Endodermal cell (in vitro differentiated cells): ENCODE results near the gene KRT6B. TPM values are rescaled to one million over a fixed set of nuclear protein-coding genes. Genes with fewer than 3 reads are reported as not detected.
A peak's percentile ranks its signal among the peaks of the same experiment; 100 is the strongest.

Experiments
- DNase-seq: peaks from one replicate; pipeline ENCODE4 v3.0.0-alpha.2; 2017
- H3K27ac ChIP-seq: 2 replicates; pipeline ENCODE4 v1.5.1; 2013; ENCODE audit warnings: mild to moderate bottlenecking, low read depth, low read length, moderate library complexity
- H3K27me3 ChIP-seq: 2 replicates; pipeline ENCODE4 v1.6.1; 2013; ENCODE audit warnings: mild to moderate bottlenecking, low read length, moderate library complexity; ENCODE audit not compliant: insufficient read depth, control insufficient read depth, poor library complexity, severe bottlenecking
- H3K36me3 ChIP-seq: 2 replicates; pipeline ENCODE4 v1.7.0; 2013; ENCODE audit warnings: mild to moderate bottlenecking, low read length, moderate library complexity; ENCODE audit not compliant: control insufficient read depth, insufficient read depth
- H3K4me1 ChIP-seq: one replicate; pipeline ENCODE4 v1.7.0; 2013; ENCODE audit warnings: low read length; ENCODE audit not compliant: control insufficient read depth, insufficient read depth
- H3K4me3 ChIP-seq: 2 replicates; pipeline ENCODE4 v1.5.1; 2013; ENCODE audit warnings: mild to moderate bottlenecking, low read length, moderate library complexity
- H3K9ac ChIP-seq: 2 replicates; pipeline ENCODE4 v1.6.1; 2013; ENCODE audit warnings: mild to moderate bottlenecking, low read length, moderate library complexity; ENCODE audit not compliant: poor library complexity, severe bottlenecking; ENCODE audit errors: extremely low read depth
- H3K9me3 ChIP-seq: 2 replicates; pipeline ENCODE4 v1.6.1; 2013; ENCODE audit warnings: mild to moderate bottlenecking, low read length, moderate library complexity; ENCODE audit not compliant: control insufficient read depth
- H3K27ac Mint-ChIP-seq: 2 replicates; pipeline ENCODE4 v1.8.0; 2020; ENCODE audit warnings: mixed read lengths
- H3K27me3 Mint-ChIP-seq: 2 replicates; pipeline ENCODE4 v1.8.0; 2021; ENCODE audit warnings: mild to moderate bottlenecking, mixed read lengths; ENCODE audit not compliant: insufficient read depth
- H3K36me3 Mint-ChIP-seq: 2 replicates; pipeline ENCODE4 v1.8.0; 2020; ENCODE audit warnings: low read depth, mixed read lengths
- H3K4me1 Mint-ChIP-seq: 2 replicates; pipeline ENCODE4 v1.8.0; 2020; ENCODE audit warnings: mixed read lengths
- H3K4me3 Mint-ChIP-seq: 2 replicates; pipeline ENCODE4 v1.8.0; 2020; ENCODE audit warnings: mild to moderate bottlenecking, moderate library complexity, mixed read lengths
- H3K9me3 Mint-ChIP-seq: 2 replicates; pipeline ENCODE4 v1.8.0; 2020; ENCODE audit warnings: mild to moderate bottlenecking, mixed read lengths
- CTCF ChIP-seq: fragments of 200-600 bp; sonication (generic); conservative IDR thresholded peaks from 2 replicates; pipeline ENCODE4 v1.5.0; 2021; ENCODE audit warnings: antibody characterized with exemption, mild to moderate bottlenecking
- WGBS, 2 experiments: methylation state at CpG; one replicate each; pipeline versions ENCODE4 v1.1.5 to v1.1.7; 2013; ENCODE audit warnings: missing lambda C conversion rate in 2 of 2, mixed read lengths in 1 of 2; ENCODE audit not compliant: insufficient coverage in 1 of 2, insufficient read length in 1 of 2; 5-methylcytosine and 5-hydroxymethylcytosine counted together
- total RNA-seq, 2 donors: library from RNA; stranded (reverse); fragmentation: NEBNext Ultra II Directional in 1 of 2; extraction: Animal tissue kit (Norgen Biotek cat#: 25700) in 1 of 2; gene quantifications; 2 replicates in 1 of 2; 3 replicates in 1 of 2; pipeline ENCODE4 v1.2.1, GENCODE V29; 2021

KRT6B gene
- total RNA-seq, 2 donors from 2014 or later, result not detected

GRCh38 chr12:52499806-52500560, 48.0 kb upstream of the KRT6B start:
- H3K4me3 ChIP-seq, result peak overlapping the region; percentile 37
- H3K27ac ChIP-seq, result no peak overlapping the region
- DNase-seq, result no peak
- Mint-ChIP-seq H3K4me3 (no peak overlapping the region), H3K9me3 (peaks cover 2% of the 10 kb centered on the region), H3K27ac (no peak overlapping the region), H3K27me3 (no peaks in the 10 kb centered on the region), H3K4me1 (peaks cover 22% of the 10 kb centered on the region), H3K36me3 (no peaks in the 10 kb centered on the region)
- peaks cover 12% of the 10 kb centered on the region for H3K4me1 ChIP-seq
- no peaks in the 10 kb centered on the region for H3K36me3 ChIP-seq
- no peak overlapping the region for H3K9ac ChIP-seq
- WGBS, 2 experiments, result 92 to 94% methylated on average over 4 to 5 of the region's 5 CpGs
- H3K9me3 ChIP-seq, result peaks cover 16% of the 10 kb centered on the region
- no peaks in the 10 kb centered on the region for H3K27me3 ChIP-seq
- no peak for TF ChIP-seq CTCF

GRCh38 chr12:52498946-52499345, 47.0 kb upstream of the KRT6B start:
- 67 to 86% methylated on average over 1 of the region's 1 CpG for WGBS, 2 experiments

GRCh38 chr12:52497975-52498374, 46.0 kb upstream of the KRT6B start:
- Histone ChIP-seq H3K27me3 (no peaks in the 10 kb centered on the region), H3K4me3 (no peak overlapping the region), H3K36me3 (no peaks in the 10 kb centered on the region), H3K27ac (no peak overlapping the region), H3K4me1 (peaks cover 19% of the 10 kb centered on the region), H3K9ac (no peak overlapping the region), H3K9me3 (peaks cover 16% of the 10 kb centered on the region)
- TF ChIP-seq CTCF, result no peak
- no peak overlapping the region for H3K4me3 Mint-ChIP-seq
- peaks cover 35% of the 10 kb centered on the region for H3K4me1 Mint-ChIP-seq
- 93 to 94% methylated on average over 7 of the region's 7 CpGs for WGBS, 2 experiments
- DNase-seq, result no peak
- no peak overlapping the region for H3K27ac Mint-ChIP-seq
- H3K9me3 Mint-ChIP-seq, result peaks cover 2% of the 10 kb centered on the region
- H3K27me3 Mint-ChIP-seq, result peaks cover 2% of the 10 kb centered on the region
- H3K36me3 Mint-ChIP-seq, result no peaks in the 10 kb centered on the region

More at GRCh38 chr12:52498946-52499345, 47.0 kb upstream of the KRT6B start:
- Histone ChIP-seq H3K27me3 (no peaks in the 10 kb centered on the region), H3K9ac (no peak overlapping the region), H3K27ac (no peak overlapping the region), H3K9me3 (peaks cover 16% of the 10 kb centered on the region), H3K4me1 (peaks cover 19% of the 10 kb centered on the region), H3K36me3 (no peaks in the 10 kb centered on the region), H3K4me3 (no peak overlapping the region)
- H3K4me3 Mint-ChIP-seq, result no peak overlapping the region
- no peaks in the 10 kb centered on the region for H3K36me3 Mint-ChIP-seq
- peaks cover 2% of the 10 kb centered on the region for H3K9me3 Mint-ChIP-seq
- no peak for DNase-seq
- H3K4me1 Mint-ChIP-seq, result peaks cover 33% of the 10 kb centered on the region
- no peaks in the 10 kb centered on the region for H3K27me3 Mint-ChIP-seq
- no peak for TF ChIP-seq CTCF
- no peak overlapping the region for H3K27ac Mint-ChIP-seq
